C1 segment of cervical spinal cord (tissue), 14 donors: ENCODE data around the gene SCAP.
"Not testable (repeated sequence)": the region's sequence is repeated elsewhere in the genome, so short reads cannot be mapped to it uniquely, and the experiment has no call there.

Experiments
- DNase-seq, 14 donors: peaks; one replicate each; lab custom pipeline; 2025; lab: John Stamatoyannopoulos, UW

SCAP gene

GRCh38 chr3:47475570-47476329 is at the start of gene SCAP:
SCAP (minus strand) TSS chr3:47475941; CDS start chr3:47442993, 32,948 bp downstream.
- DNase-seq = peak; percentile 75 to 96 (median 86)

GRCh38 chr3:47523310-47524073 is 47.8 kb upstream of the SCAP start:
- no peak for DNase-seq

- DNase-seq = peak in 12 of 14 donors; percentile 27 to 73 (median 56)
Observed at GRCh38 chr3:47522082-47522987, 46.6 kb upstream of the SCAP start.

- DNase-seq = no peak
Observed at GRCh38 chr3:47520756-47521155, 45.0 kb upstream of the SCAP start.

- no peak for DNase-seq
Observed at GRCh38 chr3:47517937-47518336, 42.2 kb upstream of the SCAP start.

DNA sequence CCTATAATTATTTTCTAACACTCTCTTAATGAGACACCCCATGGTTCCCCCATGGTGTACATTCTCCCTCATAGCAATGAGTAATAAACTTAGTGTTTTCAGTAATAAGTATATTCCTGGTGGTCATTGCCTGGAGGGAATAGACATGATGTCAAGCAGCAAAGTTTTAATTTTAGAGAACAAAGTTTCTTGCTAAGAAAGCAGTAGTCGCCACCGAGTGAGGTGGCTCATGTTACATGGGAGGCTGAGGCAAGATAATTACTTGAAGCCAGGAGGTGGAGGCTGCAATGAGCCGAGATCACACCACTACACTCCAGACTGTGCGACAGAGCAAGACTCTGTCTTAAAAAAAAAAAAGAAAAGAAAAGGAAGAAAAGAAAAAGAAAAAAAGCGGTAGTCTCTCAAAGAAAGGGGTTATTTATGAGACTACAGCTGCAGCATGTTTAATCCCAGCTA is 40.2 kb upstream of the SCAP start:
- DNase-seq = no peak

- DNase-seq = no peak
Observed at GRCh38 chr3:47515100-47515499, 39.4 kb upstream of the SCAP start.

GRCh38 chr3:47513125-47513929 is 37.6 kb upstream of the SCAP start, which contains the start of gene ELP6:
ELP6 (minus strand) TSS chr3:47513712; CDS start chr3:47513590, 122 bp downstream.
- peak; percentile 86 to 100 (median 96) for DNase-seq

DNA sequence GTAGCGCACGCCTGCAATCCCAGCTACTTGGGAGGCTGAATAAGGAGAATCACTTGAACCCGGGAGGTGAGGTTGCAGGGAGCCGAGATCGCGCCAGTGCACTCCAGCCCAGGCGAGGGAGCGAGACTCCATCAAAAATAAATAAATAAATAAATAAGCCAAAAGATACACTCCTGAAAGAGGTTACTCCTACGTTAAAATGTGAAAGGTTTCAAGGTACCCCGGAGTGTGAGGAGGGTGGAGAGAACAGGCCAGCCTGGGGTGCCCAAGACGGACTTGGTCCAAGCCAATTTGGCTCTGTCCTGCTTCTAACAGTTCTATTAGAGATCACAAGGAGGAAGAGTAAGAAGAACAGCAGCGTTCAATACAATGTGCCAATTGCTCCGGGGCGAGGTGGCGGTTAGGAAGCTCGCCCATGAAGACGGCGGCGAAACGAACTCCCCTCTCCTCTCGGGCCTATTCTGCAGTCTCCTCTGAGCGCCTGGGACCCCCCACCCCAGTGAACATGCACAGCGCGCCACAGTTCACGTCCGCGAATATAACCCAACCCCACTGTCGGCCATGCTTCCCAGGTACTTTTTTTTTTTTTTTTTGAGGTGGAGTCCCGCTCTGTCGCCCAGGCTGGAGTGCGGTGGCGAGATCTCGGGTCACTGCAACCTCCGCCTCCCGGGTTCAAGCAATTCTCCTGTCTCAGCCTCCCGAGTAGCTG is 36.8 kb upstream of the SCAP start:
- DNase-seq = peak in 5 of 14 donors; percentile 9 to 47 (median 16)

DNA sequence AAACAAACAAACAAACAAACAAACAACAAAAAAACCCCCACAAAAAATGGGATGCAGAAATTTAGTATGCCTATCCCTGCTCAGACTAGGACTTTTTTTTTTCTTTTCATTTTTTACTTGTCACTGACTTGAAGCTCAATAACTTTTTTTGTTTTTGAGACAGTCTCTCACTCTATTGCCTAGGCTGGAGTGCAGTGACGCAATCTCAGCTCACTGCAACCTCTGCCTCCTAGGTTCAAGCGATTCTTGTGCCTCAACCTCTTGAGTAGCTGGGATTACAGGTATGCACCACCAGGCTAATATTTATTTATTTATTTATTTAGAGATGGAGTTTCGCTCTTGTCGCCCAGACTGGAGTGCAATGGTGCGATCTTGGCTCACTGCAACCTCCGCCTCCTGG is 29.5 kb upstream of the SCAP start:
- DNase-seq = not testable (repeated sequence)

- DNase-seq = no peak
Observed at GRCh38 chr3:47504113-47504512, 28.4 kb upstream of the SCAP start.

DNA sequence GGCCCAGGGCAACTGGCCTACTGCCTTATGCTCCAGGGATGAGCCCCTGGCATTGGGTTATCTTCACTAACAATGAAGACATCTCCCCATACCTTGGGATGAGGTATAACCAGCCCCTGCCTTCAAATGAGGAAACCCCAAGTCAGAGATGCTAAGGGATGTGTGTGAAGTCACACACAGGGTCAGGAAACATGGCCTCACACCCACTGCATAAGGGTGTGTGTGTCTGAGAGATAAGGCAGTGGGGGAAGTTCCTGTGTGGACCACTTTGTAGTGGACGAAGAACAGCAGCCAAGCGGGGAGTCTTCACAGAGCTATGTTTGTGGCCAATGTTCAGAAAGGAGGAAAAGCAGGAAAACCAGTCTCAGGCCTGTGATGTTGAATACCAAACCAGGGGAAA is 27.3 kb upstream of the SCAP start:
- DNase-seq = no peak

- DNase-seq = no peak
Observed at GRCh38 chr3:47496892-47497291, 21.2 kb upstream of the SCAP start.

- peak in 1 of 14 donors; percentile 67 for DNase-seq
Observed at GRCh38 chr3:47495886-47496285, 20.1 kb upstream of the SCAP start.

DNA sequence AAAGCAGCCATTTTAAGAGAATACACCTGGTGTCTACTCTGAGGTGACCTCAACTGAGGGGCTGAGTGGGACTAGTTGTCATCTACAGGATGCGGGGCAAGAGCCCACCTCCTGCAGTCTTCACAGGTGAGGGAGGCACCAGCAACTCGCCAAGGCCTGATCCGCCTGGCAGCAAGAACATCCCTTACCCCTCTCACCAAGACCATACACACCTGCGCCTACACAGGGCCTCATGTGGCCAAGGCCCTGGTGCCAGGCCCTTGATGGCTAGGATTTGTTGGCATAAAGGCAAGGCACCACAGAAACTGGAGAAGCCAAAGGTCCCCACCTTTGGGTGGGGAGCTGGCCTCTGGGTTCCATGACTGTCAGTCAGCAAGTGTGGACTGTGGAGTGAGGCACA is 19.4 kb upstream of the SCAP start:
- no peak for DNase-seq

DNA sequence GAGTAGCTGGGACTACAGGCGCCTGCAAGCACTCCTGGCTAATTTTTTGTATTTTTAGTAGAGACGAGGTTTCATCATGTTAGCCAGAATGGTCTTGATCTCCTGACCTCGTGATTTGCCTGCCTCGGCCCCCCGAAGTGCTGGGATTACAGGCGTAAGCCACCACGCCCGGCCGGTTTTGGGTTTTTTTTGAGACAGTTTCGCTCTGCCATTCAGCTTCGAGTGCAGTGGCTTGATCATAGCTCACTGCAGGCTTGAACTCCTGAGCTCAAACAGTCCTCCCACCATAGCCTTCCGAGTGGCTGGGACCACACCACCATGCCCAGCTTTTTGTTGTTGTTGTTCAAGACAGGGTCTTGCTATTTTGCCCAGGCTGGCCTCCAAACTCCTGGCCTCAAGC is 16.0 kb upstream of the SCAP start:
- no peak for DNase-seq

DNA sequence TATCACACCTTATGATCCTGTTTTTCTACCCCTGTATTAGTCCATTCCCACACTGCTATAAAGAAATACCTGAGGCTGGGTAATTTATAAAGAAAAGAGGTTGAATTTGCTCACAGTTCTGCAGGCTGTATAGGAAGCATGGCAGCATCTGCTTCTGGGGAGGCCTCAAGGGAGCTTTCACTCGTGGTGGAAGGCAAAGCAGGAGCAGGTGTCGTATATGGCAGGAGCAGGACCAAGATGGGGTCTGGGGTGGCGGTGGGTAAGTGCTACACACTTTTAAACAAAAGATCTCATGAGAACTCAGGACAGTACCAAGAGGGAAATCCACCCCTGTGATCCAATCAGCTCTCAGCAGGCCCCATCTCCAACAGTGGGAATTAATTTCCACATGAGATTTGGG is 15.4 kb upstream of the SCAP start:
- no peak for DNase-seq

- DNase-seq = no peak
Observed at GRCh38 chr3:47487265-47487664, 11.5 kb upstream of the SCAP start.

- no peak for DNase-seq
Observed at GRCh38 chr3:47485812-47486211, 10.1 kb upstream of the SCAP start.

GRCh38 chr3:47482366-47482765 is 6.6 kb upstream of the SCAP start:
- no peak for DNase-seq
